ENCODE measurements around the gene JADE2. TPM values are rescaled to one million over a fixed set of nuclear protein-coding genes. Genes with fewer than 3 reads are reported as not detected.
A peak's percentile ranks its signal among the peaks of the same experiment; 100 is the strongest.

The JADE2 gene
- polyA plus RNA-seq, 2 of the 4 experiments (the other 2 are of a cell fraction): 24.0 to 27.1 TPM

DNA sequence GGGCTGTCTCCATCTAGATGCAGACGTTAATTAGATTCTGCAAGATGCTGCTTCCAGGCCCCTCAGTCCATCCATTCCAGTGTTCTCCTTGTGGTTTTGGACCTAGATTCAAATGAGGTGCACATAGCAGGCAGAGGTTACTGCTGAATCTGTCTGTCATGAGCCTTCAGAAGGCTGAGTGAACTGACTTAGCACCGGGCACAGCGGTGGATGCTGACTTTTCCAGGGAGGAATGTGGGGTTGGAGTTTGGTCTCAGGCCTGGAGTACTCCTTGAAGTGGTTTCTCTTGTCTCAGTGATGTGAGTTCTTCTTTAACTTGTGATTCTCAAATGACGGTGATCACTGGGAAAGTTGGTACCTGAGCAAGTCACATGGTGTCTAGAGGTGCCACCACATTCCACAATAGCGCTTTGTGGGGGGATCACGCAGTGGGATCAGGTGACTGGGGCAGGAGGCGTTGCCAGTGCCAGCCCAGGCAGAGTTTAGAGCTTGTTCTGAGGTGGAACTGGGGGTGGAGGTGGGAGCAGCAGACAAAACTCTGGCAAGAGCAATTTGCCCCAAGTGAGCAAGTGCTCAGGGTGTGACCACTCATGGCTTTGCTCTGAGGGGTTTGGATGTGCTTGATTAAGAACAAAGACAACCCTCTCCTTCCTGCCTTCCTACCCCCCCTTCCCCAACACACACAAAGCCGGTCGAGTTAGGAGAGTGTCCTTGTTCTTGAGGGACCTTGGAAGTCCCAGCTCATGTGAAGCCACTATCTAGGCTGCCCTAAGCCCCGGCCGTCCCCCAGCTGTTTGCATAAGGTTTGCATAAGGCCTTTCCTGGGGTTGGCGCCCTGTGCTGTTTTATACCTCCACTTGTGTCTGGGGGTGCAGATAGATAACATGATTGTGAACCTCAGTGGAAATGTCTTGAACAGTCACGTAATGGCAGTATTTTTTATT, 25.1 kb downstream of the JADE2 start:
- Histone ChIP-seq H3K4me2 (no peak overlapping the region), H3K9me3 (no peaks in the 10 kb centered on the region), H3K27ac (peak overlapping the region in 1 of 2 experiments; percentile 88; a peak in 3 of 6 replicates), H3K4me1 (peaks cover 80% of the 10 kb centered on the region), H3K4me3 (no peak overlapping the region)
- FAIRE-seq (no peak), DNase-seq (ENCODE audit: low read depth in 1 of 2, low spot score in 1 of 2) (no peak), ATAC-seq (no peak)
- TF ChIP-seq MAFK (IDR thresholded peaks at IDR 0.05; ENCODE audit: partially characterized antibody) (no peak), CBX2 (IDR thresholded peaks at IDR 0.05; ENCODE audit: borderline replicate concordance, low read depth) (no peak), USF2 (IDR thresholded peaks at IDR 0.05) (no peak), HEYL (CRISPR knock-in tag; IDR thresholded peaks at IDR 0.05) (no peak)
- ChIA-PET POLR2A (no interaction called here), CTCF (interaction anchor here (0.6 to 2.7 kb wide), 5 partner anchors 11 to 153 kb away, joined by 4 to 8 read pairs (median 5); no protein-coding TSS in a partner anchor)
- 90% methylated on average over 13 of the region's 13 CpGs for WGBS (ENCODE audit: missing lambda C conversion rate)

- peak overlapping the region; percentile 37 for H3K4me2 ChIP-seq
- no peak for TF ChIP-seq HOXB5 (CRISPR knock-in tag; IDR thresholded peaks at IDR 0.05)
- no peak for TF ChIP-seq RFX5 (IDR thresholded peaks at IDR 0.05)
- TF ChIP-seq, protein P1, sequence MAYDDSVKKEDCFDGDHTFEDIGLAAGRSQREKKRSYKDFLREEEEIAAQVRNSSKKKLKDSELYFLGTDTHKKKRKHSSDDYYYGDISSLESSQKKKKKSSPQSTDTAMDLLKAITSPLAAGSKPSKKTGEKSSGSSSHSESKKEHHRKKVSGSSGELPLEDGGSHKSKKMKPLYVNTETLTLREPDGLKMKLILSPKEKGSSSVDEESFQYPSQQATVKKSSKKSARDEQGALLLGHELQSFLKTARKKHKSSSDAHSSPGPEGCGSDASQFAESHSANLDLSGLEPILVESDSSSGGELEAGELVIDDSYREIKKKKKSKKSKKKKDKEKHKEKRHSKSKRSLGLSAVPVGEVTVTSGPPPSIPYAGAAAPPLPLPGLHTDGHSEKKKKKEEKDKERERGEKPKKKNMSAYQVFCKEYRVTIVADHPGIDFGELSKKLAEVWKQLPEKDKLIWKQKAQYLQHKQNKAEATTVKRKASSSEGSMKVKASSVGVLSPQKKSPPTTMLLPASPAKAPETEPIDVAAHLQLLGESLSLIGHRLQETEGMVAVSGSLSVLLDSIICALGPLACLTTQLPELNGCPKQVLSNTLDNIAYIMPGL (CRISPR knock-in tag; IDR thresholded peaks at IDR 0.05; ENCODE audit: borderline replicate concordance): no peak
- TF ChIP-seq NR3C1 (IDR thresholded peaks at IDR 0.05): no peak
- TF ChIP-seq RNF2 (IDR thresholded peaks at IDR 0.05; ENCODE audit: borderline replicate concordance, low read depth): no peak
- no peak for TF ChIP-seq EHF (CRISPR knock-in tag; IDR thresholded peaks at IDR 0.05)
- no peak for TF ChIP-seq RCOR1 (IDR thresholded peaks at IDR 0.05; ENCODE audit: low read depth, low read length)
- no peak for TF ChIP-seq TP53 (CRISPR knock-in tag; IDR thresholded peaks at IDR 0.05)
- TF ChIP-seq BHLHE40 (IDR thresholded peaks at IDR 0.05; ENCODE audit: low read depth, low read length): no peak
- no peak for TF ChIP-seq RAD21 (conservative IDR thresholded peaks at IDR 0.05 in 1 of 2, IDR thresholded peaks at IDR 0.05 in 1 of 2)
- no peak for TF ChIP-seq ESRRA (IDR thresholded peaks at IDR 0.05; ENCODE audit: borderline replicate concordance, low read length)
- no peak for TF ChIP-seq ZC3H11A (IDR thresholded peaks at IDR 0.05)
- no peak for TF ChIP-seq JUNB (IDR thresholded peaks at IDR 0.05)
- no peak for TF ChIP-seq HES2 (IDR thresholded peaks at IDR 0.05)
- no peak for TF ChIP-seq KDM5A (IDR thresholded peaks at IDR 0.05)
- H3K9me3 ChIP-seq: no peaks in the 10 kb centered on the region
- CTCF ChIA-PET: interaction anchor here (1.5 to 2.7 kb wide), 3 partner anchors 9 to 248 kb away, joined by 3 to 8 read pairs (median 5); no protein-coding TSS in a partner anchor
- H3K4me1 ChIP-seq: peaks cover 91% of the 10 kb centered on the region
- POLR2A ChIA-PET: no interaction called here
- peak overlapping the region; percentile 46 to 88; a peak in 5 of 6 replicates for H3K27ac ChIP-seq
- no peak overlapping the region for H3K4me3 ChIP-seq
- no peak for DNase-seq (ENCODE audit: low read depth in 1 of 2, low spot score in 1 of 2)
- 77% methylated on average over 8 of the region's 8 CpGs for WGBS (ENCODE audit: missing lambda C conversion rate)
- ATAC-seq: no peak
- no peak for FAIRE-seq
Measured at GRCh38 chr5:134551901-134552300, 26.4 kb downstream of the JADE2 start.

GRCh38 chr5:134552301-134552700, 26.8 kb downstream of the JADE2 start:
- Histone ChIP-seq H3K4me2 (peak overlapping the region; percentile 37), H3K4me3 (no peak overlapping the region), H3K4me1 (peaks cover 88% of the 10 kb centered on the region), H3K9me3 (no peaks in the 10 kb centered on the region), H3K27ac (peak overlapping the region; percentile 46 to 88; a peak in 5 of 6 replicates)
- ATAC-seq (peak in 1 of 2 experiments; percentile 2; a peak in 1 of 6 replicates), FAIRE-seq (no peak), DNase-seq (ENCODE audit: low read depth in 1 of 2, low spot score in 1 of 2) (peak in 1 of 2 experiments; percentile 62)
- ChIA-PET POLR2A (no interaction called here), CTCF (interaction anchor here (0.6 to 3.9 kb wide), 5 partner anchors 25 to 349 kb away, joined by 3 to 29 read pairs (median 6); partner anchors contain the start of genes CDKN2AIPNL and JADE2)
- 47% methylated on average over 3 of the region's 3 CpGs for WGBS (ENCODE audit: missing lambda C conversion rate)
- no peak for TF ChIP-seq FOSB (CRISPR knock-in tag; IDR thresholded peaks at IDR 0.05)
- TF ChIP-seq GATA3 (IDR thresholded peaks at IDR 0.05; ENCODE audit: borderline replicate concordance): peak; percentile 83
- no peak for TF ChIP-seq CBX2 (IDR thresholded peaks at IDR 0.05; ENCODE audit: borderline replicate concordance, low read depth)
- no peak for TF ChIP-seq TFCP2L1 (CRISPR knock-in tag; IDR thresholded peaks at IDR 0.05)
- TF ChIP-seq TP53 (CRISPR knock-in tag; IDR thresholded peaks at IDR 0.05): no peak
- TF ChIP-seq HDAC2 (IDR thresholded peaks at IDR 0.05): no peak
- TF ChIP-seq HOXB5 (CRISPR knock-in tag; IDR thresholded peaks at IDR 0.05): 0 out of 2 replicates have a peak, but pooled peaks have one; percentile 32
- TF ChIP-seq ZC3H11A (IDR thresholded peaks at IDR 0.05): no peak
- no peak for TF ChIP-seq SMC3 (IDR thresholded peaks at IDR 0.05)
- no peak for TF ChIP-seq SREBF2 (IDR thresholded peaks at IDR 0.05)
- no peak for TF ChIP-seq PBX3 (IDR thresholded peaks at IDR 0.05)
- TF ChIP-seq JUNB (IDR thresholded peaks at IDR 0.05): peak; percentile 49
- peak in 1 of 2 experiments; percentile 37; a peak in 1 of 5 replicates for TF ChIP-seq JUN (IDR thresholded peaks at IDR 0.05)

All from A549 (cell line).